ENCODE measurements around the gene MKLN1. TPM values are rescaled to one million over a fixed set of nuclear protein-coding genes. Genes with fewer than 3 reads are reported as not detected.

Gene MKLN1
- polyA plus RNA-seq, 1 of the 3 experiments (the other 2 are of a cell fraction), result 11.0 TPM

- WGBS (ENCODE audit: low lambda C conversion rate), result 100% methylated on average over 1 of the region's 1 CpG
- Histone ChIP-seq H3K4me2 (no peak overlapping the region), H3K4me1 (ENCODE audit: control insufficient read depth in 1 of 2, insufficient read depth in 2 of 2, low read depth in 1 of 2, low read length in 1 of 2) (no peaks in the 10 kb centered on the region; a peak in 1 of 4 replicates), H3K27me3 (ENCODE audit: insufficient read depth) (no peaks in the 10 kb centered on the region), H3K4me3 (ENCODE audit: low read depth in 2 of 2, low read length in 1 of 2) (no peak overlapping the region), H4K20me1 (ENCODE audit: insufficient read depth) (peaks cover 79% of the 10 kb centered on the region), H3K9me2 (no peaks in the 10 kb centered on the region), H3K27ac (ENCODE audit: low read depth in 2 of 2, low read length in 1 of 2) (no peak overlapping the region), H3F3A (replicated peaks; ENCODE audit: insufficient read depth) (peaks cover 16% of the 10 kb centered on the region), H3K9me3 (peaks cover 21% of the 10 kb centered on the region), H2AFZ (ENCODE audit: low read depth) (no peak overlapping the region), H3K36me3 (replicated peaks in 1 of 2; ENCODE audit: control insufficient read depth in 1 of 2, insufficient read depth in 2 of 2, low read length in 1 of 2) (peaks cover 12 to 63% of the 10 kb centered on the region in 2 experiments), H3K79me2 (ENCODE audit: insufficient read depth) (peaks cover 100% of the 10 kb centered on the region), H3K9ac (no peak overlapping the region)
- ChIA-PET CTCF (interaction anchor here (1.2 kb wide), 1 partner anchor 19 kb away, joined by 3 read pairs; no protein-coding TSS in a partner anchor), POLR2A (no interaction called here)
- DNase-seq, result no peak
- TF ChIP-seq RCOR1 (IDR thresholded peaks at IDR 0.05; ENCODE audit: low read length) (no peak), REST (IDR thresholded peaks at IDR 0.05; ENCODE audit: low read depth, low read length) (no peak)
These were observed 14.0 kb downstream of the MKLN1 start for GRCh38 chr7:131341690-131342089.

- no peaks in the 10 kb centered on the region for H3K9me2 ChIP-seq
- ChIA-PET POLR2A (no interaction called here), CTCF (interaction anchor here (1.2 kb wide), 1 partner anchor 17 kb away, joined by 3 read pairs; no protein-coding TSS in a partner anchor)
- TF ChIP-seq FOXM1 (IDR thresholded peaks at IDR 0.05; ENCODE audit: low read depth) (no peak), YY1 (IDR thresholded peaks at IDR 0.05; ENCODE audit: low read depth) (no peak), TEAD4 (IDR thresholded peaks at IDR 0.05; ENCODE audit: borderline replicate concordance, insufficient read depth) (no peak), JUND (IDR thresholded peaks at IDR 0.05) (no peak), MEF2A (IDR thresholded peaks at IDR 0.05; ENCODE audit: borderline replicate concordance, low read depth) (no peak), USF2 (IDR thresholded peaks at IDR 0.05; ENCODE audit: borderline replicate concordance, low read depth, low read length) (no peak), CTCF (IDR thresholded peaks at IDR 0.05) (no peak), GABPA (IDR thresholded peaks at IDR 0.05; ENCODE audit: low read depth) (no peak)
- DNase-seq, result no peak
- H3K4me3 ChIP-seq (ENCODE audit: low read depth in 2 of 2, low read length in 1 of 2), result no peak overlapping the region
- peaks cover 9% of the 10 kb centered on the region for H3K9me3 ChIP-seq
- H3K9ac ChIP-seq, result no peak overlapping the region
- H4K20me1 ChIP-seq (ENCODE audit: insufficient read depth), result peaks cover 83% of the 10 kb centered on the region
- peaks cover 100% of the 10 kb centered on the region for H3K79me2 ChIP-seq (ENCODE audit: insufficient read depth)
- H3K27ac ChIP-seq (ENCODE audit: low read depth in 2 of 2, low read length in 1 of 2), result no peak overlapping the region
- no peaks in the 10 kb centered on the region for H3K27me3 ChIP-seq (ENCODE audit: insufficient read depth)
- H3K4me2 ChIP-seq, result no peak overlapping the region
- 92% methylated on average over 2 of the region's 2 CpGs for WGBS (ENCODE audit: low lambda C conversion rate)
- H3K4me1 ChIP-seq (ENCODE audit: control insufficient read depth in 1 of 2, insufficient read depth in 2 of 2, low read depth in 1 of 2, low read length in 1 of 2), result peaks cover 0 to 3% of the 10 kb centered on the region in 2 experiments; a peak in 1 of 4 replicates
- peaks cover 12 to 51% of the 10 kb centered on the region in 2 experiments for H3K36me3 ChIP-seq (replicated peaks in 1 of 2; ENCODE audit: control insufficient read depth in 1 of 2, insufficient read depth in 2 of 2, low read length in 1 of 2)
- peaks cover 13% of the 10 kb centered on the region for H3F3A ChIP-seq (replicated peaks; ENCODE audit: insufficient read depth)
- no peak overlapping the region for H2AFZ ChIP-seq (ENCODE audit: low read depth)
These were observed 15.3 kb downstream of the MKLN1 start for GRCh38 chr7:131342864-131343442.

Measured in SK-N-SH (cell line).